Spleen (tissue), 7 donors: ENCODE data around the gene TBC1D2.

Experiments used
- POLR2A ChIP-seq, 3 donors: fragments of 450-650 bp; IDR thresholded peaks; one replicate each; pipeline ENCODE4 v1.5.1; 2017; ENCODE audit warnings: antibody characterized with exemption in 3 of 3, mild to moderate bottlenecking in 1 of 3
- POLR2AphosphoS5 ChIP-seq, 3 donors: sonication (generic); formaldehyde crosslinking; IDR thresholded peaks; one replicate each; pipeline ENCODE4 v1.5.1; 2017; ENCODE audit warnings: antibody characterized with exemption in 3 of 3
- TF ChIP-seq, protein P1 (sequence below), 11 experiments: fragments of 200-600 bp in 7 of 11; fragments of 450-650 bp in 4 of 11; sonication (generic) in 4 of 11; IDR thresholded peaks in 8 of 11; conservative IDR thresholded peaks in 3 of 11; 1 replicate in 7 of 11; 2 replicates in 4 of 11; pipeline versions ENCODE4 v1.4.0 to v1.8.0; 2016 to 2021; ENCODE audit warnings: antibody characterized with exemption in 11 of 11, inconsistent platforms in 4 of 11, mild to moderate bottlenecking in 1 of 11
- donor health status: DM: no; HTN: no; CAD: no; lungs with moderate emphysema.
- donor health status: DM: no; HTN: no; CAD: no.
- donor health status: DM: no; HTN: no; CAD: no.

DNA sequence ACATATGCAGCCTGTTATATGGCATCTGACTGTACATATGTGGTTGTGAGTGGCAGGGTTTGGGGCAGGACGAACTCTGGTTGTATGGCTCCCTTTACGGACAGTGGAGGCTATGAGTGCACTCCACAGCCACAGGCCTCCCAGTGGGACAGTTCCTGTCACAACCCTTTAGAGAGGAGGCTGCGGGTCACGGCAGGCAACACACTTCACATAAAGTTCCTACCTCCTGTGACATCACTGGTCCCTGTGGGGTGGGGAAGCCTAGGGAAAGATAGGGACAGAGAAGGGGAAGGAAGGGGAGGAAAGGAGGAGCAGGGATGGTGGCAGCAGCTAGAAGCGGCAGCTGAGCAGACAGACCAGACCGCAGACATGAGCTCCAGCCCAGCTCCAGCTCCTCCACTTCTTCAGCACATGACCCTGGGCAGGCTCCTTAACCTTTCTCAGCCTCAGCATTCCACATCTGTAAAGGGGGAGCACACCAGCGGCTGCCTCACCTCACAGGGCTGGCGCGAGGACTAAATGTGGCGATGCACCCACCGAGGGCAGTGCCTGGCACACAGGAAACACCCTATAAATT is 35.6 kb downstream of the TBC1D2 start:
- TF ChIP-seq, protein P1, sequence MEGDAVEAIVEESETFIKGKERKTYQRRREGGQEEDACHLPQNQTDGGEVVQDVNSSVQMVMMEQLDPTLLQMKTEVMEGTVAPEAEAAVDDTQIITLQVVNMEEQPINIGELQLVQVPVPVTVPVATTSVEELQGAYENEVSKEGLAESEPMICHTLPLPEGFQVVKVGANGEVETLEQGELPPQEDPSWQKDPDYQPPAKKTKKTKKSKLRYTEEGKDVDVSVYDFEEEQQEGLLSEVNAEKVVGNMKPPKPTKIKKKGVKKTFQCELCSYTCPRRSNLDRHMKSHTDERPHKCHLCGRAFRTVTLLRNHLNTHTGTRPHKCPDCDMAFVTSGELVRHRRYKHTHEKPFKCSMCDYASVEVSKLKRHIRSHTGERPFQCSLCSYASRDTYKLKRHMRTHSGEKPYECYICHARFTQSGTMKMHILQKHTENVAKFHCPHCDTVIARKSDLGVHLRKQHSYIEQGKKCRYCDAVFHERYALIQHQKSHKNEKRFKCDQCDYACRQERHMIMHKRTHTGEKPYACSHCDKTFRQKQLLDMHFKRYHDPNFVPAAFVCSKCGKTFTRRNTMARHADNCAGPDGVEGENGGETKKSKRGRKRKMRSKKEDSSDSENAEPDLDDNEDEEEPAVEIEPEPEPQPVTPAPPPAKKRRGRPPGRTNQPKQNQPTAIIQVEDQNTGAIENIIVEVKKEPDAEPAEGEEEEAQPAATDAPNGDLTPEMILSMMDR (IDR thresholded peaks at IDR 0.05 in 8 of 11, conservative IDR thresholded peaks at IDR 0.05 in 3 of 11), result no peak
- no peak for TF ChIP-seq POLR2A (IDR thresholded peaks at IDR 0.05)
- no peak for TF ChIP-seq POLR2AphosphoS5 (IDR thresholded peaks at IDR 0.05)
